GM23248 (cell line): ENCODE results near the gene NBEA.

Experiments used
- EZH2 ChIP-seq: fragments of 200-600 bp; sonication (generic); IDR thresholded peaks from 2 replicates; pipeline ENCODE4 v1.6.1; 2018; ENCODE audit warnings: antibody characterized with exemption, mild to moderate bottlenecking; ENCODE audit not compliant: insufficient read depth, poor library complexity, severe bottlenecking
- EZH2phosphoT487 ChIP-seq: fragments of 200-600 bp; sonication (generic); IDR thresholded peaks from 2 replicates; pipeline ENCODE4 v1.6.1; 2018; ENCODE audit warnings: antibody characterized with exemption, moderate library complexity, mild to moderate bottlenecking, low read depth; ENCODE audit not compliant: insufficient read depth

- TF ChIP-seq EZH2, result no peak
- no peak for TF ChIP-seq EZH2phosphoT487
Measured at GRCh38 chr13:35349673-35350278, 407.7 kb downstream of the NBEA start.
